HS-27A (cell line): ENCODE results near the gene ACTR3C.
"Not testable (repeated sequence)": the region's sequence is repeated elsewhere in the genome, so short reads cannot be mapped to it uniquely, and the experiment has no call there.

ENCODE experiments used
- DNase-seq: peaks from one replicate; pipeline ENCODE4 v3.0.0-alpha.2; 2012; ENCODE audit warnings: low read depth, missing footprints

Gene ACTR3C

GRCh38 chr7:150335774-150336112, 12.4 kb upstream of the ACTR3C start:
- no peak for DNase-seq

GRCh38 chr7:150335108-150335773, 11.9 kb upstream of the ACTR3C start:
- no peak for DNase-seq

GRCh38 chr7:150334108-150334507, 10.8 kb upstream of the ACTR3C start:
- DNase-seq, result no peak

GRCh38 chr7:150333659-150334058, 10.3 kb upstream of the ACTR3C start:
- no peak for DNase-seq

GRCh38 chr7:150332852-150333635, 9.7 kb upstream of the ACTR3C start:
- DNase-seq, result no peak

- no peak for DNase-seq
Observed at GRCh38 chr7:150330211-150330885, 7.0 kb upstream of the ACTR3C start.

- DNase-seq, result no peak
Observed at GRCh38 chr7:150329331-150330120, 6.2 kb upstream of the ACTR3C start.

- no peak for DNase-seq
Observed at GRCh38 chr7:150327308-150327707, 4.0 kb upstream of the ACTR3C start.

GRCh38 chr7:150326657-150327268, 3.4 kb upstream of the ACTR3C start:
- DNase-seq, result no peak

GRCh38 chr7:150325901-150326300, 2.6 kb upstream of the ACTR3C start:
- DNase-seq, result no peak

GRCh38 chr7:150325110-150325611, 1.8 kb upstream of the ACTR3C start:
- DNase-seq, result no peak

- no peak for DNase-seq
Observed at GRCh38 chr7:150324373-150324961, 1.1 kb upstream of the ACTR3C start.

GRCh38 chr7:150323682-150324372, 482 bp upstream of the ACTR3C start:
- no peak for DNase-seq

GRCh38 chr7:150322114-150322832, 1.1 kb downstream of the ACTR3C start:
- no peak for DNase-seq

GRCh38 chr7:150321788-150322113, 1.6 kb downstream of the ACTR3C start:
- DNase-seq, result no peak

- DNase-seq, result no peak
Observed at GRCh38 chr7:150317748-150318444, 5.4 kb downstream of the ACTR3C start.

- not testable (repeated sequence) for DNase-seq
Observed at GRCh38 chr7:150316987-150317386, 6.4 kb downstream of the ACTR3C start.

GRCh38 chr7:150314639-150315239, 8.6 kb downstream of the ACTR3C start:
- DNase-seq, result no peak

GRCh38 chr7:150313870-150314269, 9.5 kb downstream of the ACTR3C start:
- no peak for DNase-seq
